ENCODE results near the gene ARID1A. TPM values are rescaled to one million over a fixed set of nuclear protein-coding genes. Genes with fewer than 3 reads are reported as not detected.

ARID1A gene
- total and polyA plus RNA-seq, 2 of the 4 experiments (the other 2 are of a cell fraction): 14.0 to 40.7 TPM

DNA sequence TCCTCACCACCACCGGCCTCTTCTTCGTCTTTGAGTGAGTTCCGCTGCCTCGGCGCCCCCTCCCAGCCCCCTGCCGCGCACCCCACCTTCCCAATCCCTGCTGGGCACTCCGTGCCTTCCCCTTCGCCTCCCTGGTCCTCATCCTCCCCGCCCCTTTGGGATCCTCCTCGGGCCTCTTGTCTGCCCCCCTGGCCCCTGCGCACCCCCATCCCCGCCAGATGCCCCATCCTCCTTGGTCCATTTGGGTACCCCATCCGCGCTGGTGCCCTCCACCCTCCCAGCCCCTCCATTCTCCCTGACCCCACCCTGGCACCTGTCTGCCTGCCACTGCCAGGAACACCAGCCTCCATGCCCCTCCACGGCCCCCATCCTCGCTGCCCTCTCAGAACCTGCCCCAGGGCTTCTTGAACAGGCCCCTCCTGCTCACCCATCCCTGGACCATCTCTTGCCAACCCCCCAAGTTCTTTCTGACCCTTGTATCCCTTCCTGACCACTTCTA lies 131.3 kb downstream of the ARID1A start:
- intact Hi-C loops (cut with micrococcal nuclease) (no loop called here), in situ Hi-C loops (cut with MboI; ENCODE audit: low sequenced_read_pairs) (no loop called here), dilution Hi-C loops (cut with HindIII; ENCODE audit: low sequenced_read_pairs, unreplicated experiment) (no loop called here)
- no peak overlapping the region for H3K18ac ChIP-seq (ENCODE audit: low read depth, low read length)
- H3K4ac ChIP-seq (ENCODE audit: low read depth, low read length): peak overlapping the region; percentile 53
- peaks cover 11% of the 10 kb centered on the region for H3K9me1 ChIP-seq (ENCODE audit: insufficient read depth, low read length)
- no peaks in the 10 kb centered on the region for H3K27me3 ChIP-seq (ENCODE audit: control insufficient read depth, insufficient read depth, low read length)
- peak overlapping the region; percentile 61 for H3K23ac ChIP-seq (ENCODE audit: low read depth, low read length)
- peak overlapping the region; percentile 77 for H2AK9ac ChIP-seq (replicated peaks; ENCODE audit: low read depth, low read length, poor library complexity)
- TF ChIP-seq MAZ (IDR thresholded peaks at IDR 0.05; ENCODE audit: borderline replicate concordance, low read depth, low read length) (no peak), NFE2L2 (IDR thresholded peaks at IDR 0.05; ENCODE audit: low read depth, low read length) (no peak), FOS (IDR thresholded peaks at IDR 0.05; ENCODE audit: low read depth, low read length) (no peak), SMC3 (IDR thresholded peaks at IDR 0.05; ENCODE audit: low read depth, low read length) (no peak), CEBPB (IDR thresholded peaks at IDR 0.05; ENCODE audit: low read depth, low read length) (no peak), BHLHE40 (IDR thresholded peaks at IDR 0.05; ENCODE audit: low read depth, low read length) (no peak), RFX5 (IDR thresholded peaks at IDR 0.05; ENCODE audit: low read depth, low read length) (no peak), MXI1 (IDR thresholded peaks at IDR 0.05; ENCODE audit: borderline replicate concordance, low read depth, low read length) (no peak), MAFK (IDR thresholded peaks at IDR 0.05; ENCODE audit: low read depth, low read length) (no peak), RCOR1 (IDR thresholded peaks at IDR 0.05; ENCODE audit: insufficient replicate concordance, low read length) (no peak), POLR2A (IDR thresholded peaks at IDR 0.05; ENCODE audit: low read depth, low read length) (no peak), RAD21 (IDR thresholded peaks at IDR 0.05; ENCODE audit: low read length) (no peak), CHD1 (IDR thresholded peaks at IDR 0.05; ENCODE audit: low read depth, low read length) (no peak)
- TF ChIP-seq, protein P1, sequence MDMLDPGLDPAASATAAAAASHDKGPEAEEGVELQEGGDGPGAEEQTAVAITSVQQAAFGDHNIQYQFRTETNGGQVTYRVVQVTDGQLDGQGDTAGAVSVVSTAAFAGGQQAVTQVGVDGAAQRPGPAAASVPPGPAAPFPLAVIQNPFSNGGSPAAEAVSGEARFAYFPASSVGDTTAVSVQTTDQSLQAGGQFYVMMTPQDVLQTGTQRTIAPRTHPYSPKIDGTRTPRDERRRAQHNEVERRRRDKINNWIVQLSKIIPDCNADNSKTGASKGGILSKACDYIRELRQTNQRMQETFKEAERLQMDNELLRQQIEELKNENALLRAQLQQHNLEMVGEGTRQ (IDR thresholded peaks at IDR 0.05; ENCODE audit: low read depth, low read length): no peak
- TF ChIP-seq, protein P2, sequence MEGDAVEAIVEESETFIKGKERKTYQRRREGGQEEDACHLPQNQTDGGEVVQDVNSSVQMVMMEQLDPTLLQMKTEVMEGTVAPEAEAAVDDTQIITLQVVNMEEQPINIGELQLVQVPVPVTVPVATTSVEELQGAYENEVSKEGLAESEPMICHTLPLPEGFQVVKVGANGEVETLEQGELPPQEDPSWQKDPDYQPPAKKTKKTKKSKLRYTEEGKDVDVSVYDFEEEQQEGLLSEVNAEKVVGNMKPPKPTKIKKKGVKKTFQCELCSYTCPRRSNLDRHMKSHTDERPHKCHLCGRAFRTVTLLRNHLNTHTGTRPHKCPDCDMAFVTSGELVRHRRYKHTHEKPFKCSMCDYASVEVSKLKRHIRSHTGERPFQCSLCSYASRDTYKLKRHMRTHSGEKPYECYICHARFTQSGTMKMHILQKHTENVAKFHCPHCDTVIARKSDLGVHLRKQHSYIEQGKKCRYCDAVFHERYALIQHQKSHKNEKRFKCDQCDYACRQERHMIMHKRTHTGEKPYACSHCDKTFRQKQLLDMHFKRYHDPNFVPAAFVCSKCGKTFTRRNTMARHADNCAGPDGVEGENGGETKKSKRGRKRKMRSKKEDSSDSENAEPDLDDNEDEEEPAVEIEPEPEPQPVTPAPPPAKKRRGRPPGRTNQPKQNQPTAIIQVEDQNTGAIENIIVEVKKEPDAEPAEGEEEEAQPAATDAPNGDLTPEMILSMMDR (conservative IDR thresholded peaks at IDR 0.05; ENCODE audit: low read depth, low read length): no peak
- TF ChIP-seq, protein P3, sequence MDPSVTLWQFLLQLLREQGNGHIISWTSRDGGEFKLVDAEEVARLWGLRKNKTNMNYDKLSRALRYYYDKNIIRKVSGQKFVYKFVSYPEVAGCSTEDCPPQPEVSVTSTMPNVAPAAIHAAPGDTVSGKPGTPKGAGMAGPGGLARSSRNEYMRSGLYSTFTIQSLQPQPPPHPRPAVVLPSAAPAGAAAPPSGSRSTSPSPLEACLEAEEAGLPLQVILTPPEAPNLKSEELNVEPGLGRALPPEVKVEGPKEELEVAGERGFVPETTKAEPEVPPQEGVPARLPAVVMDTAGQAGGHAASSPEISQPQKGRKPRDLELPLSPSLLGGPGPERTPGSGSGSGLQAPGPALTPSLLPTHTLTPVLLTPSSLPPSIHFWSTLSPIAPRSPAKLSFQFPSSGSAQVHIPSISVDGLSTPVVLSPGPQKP (IDR thresholded peaks at IDR 0.05; ENCODE audit: borderline replicate concordance, low read depth, low read length): no peak
- peak overlapping the region; percentile 48; the same call in 1 of the 2 replicates for H3K27ac ChIP-seq (ENCODE audit: insufficient read depth, low read length)
- H2AK5ac ChIP-seq (ENCODE audit: low read depth, low read length): peak overlapping the region; percentile 72
- POLR2A ChIA-PET (ENCODE audit: unreplicated experiment): no interaction called here
- no peak overlapping the region for H2BK15ac ChIP-seq (ENCODE audit: low read depth, low read length)
- WGBS, 2 experiments (ENCODE audit: extremely low coverage in 2 of 2, insufficient read length in 1 of 2): 13% methylated on average over 4 of the region's 17 CpGs; no CpG with 5 or more reads in 1 of the 2 experiments
- no peaks in the 10 kb centered on the region for H3K9me3 ChIP-seq (ENCODE audit: control insufficient read depth, insufficient read depth, low read length)
- peak overlapping the region; percentile 68 for H3K9ac ChIP-seq (ENCODE audit: low read depth, low read length)
- H3K4me3 ChIP-seq (ENCODE audit: insufficient read depth, low read depth, low read length): peak overlapping the region; percentile 50
- no peak overlapping the region for H4K5ac ChIP-seq (ENCODE audit: low read depth, low read length)
- no peak for ATAC-seq (ENCODE audit: low read depth)
- no TSS peak for BruUV-seq (replicated peaks)
- no peak overlapping the region for H2BK120ac ChIP-seq (ENCODE audit: low read depth, low read length)
- peak overlapping the region in 1 of 2 experiments; percentile 53; a peak in 1 of 4 replicates for H4K8ac ChIP-seq (ENCODE audit: low read depth in 2 of 2, low read length in 2 of 2)
- peak overlapping the region; percentile 99 for H3K4me2 ChIP-seq (ENCODE audit: low read depth, low read length)
- peak overlapping the region; percentile 2; the same call in 1 of the 2 replicates for H3K14ac ChIP-seq (replicated peaks; ENCODE audit: low read depth, low read length)
- H3K36me3 ChIP-seq (ENCODE audit: control insufficient read depth, insufficient read depth, low read length): peaks cover 9% of the 10 kb centered on the region; the same call in 1 of the 2 replicates
- DNase-seq: no peak
- peaks cover 41% of the 10 kb centered on the region for H4K20me1 ChIP-seq (ENCODE audit: insufficient read depth, low read length)
- H2AFZ ChIP-seq (replicated peaks; ENCODE audit: low read length, poor library complexity): peak overlapping the region; percentile 92
- H3K56ac ChIP-seq (ENCODE audit: extremely low read depth, insufficient read depth, low read length): no peak overlapping the region
- peaks cover 33 to 52% of the 10 kb centered on the region in 2 experiments for H3K79me1 ChIP-seq (ENCODE audit: low read depth in 1 of 2, low read length in 2 of 2)
- CTCF ChIA-PET: no interaction called here
- peaks cover 25% of the 10 kb centered on the region for H3K4me1 ChIP-seq (ENCODE audit: control insufficient read depth, insufficient read depth, low read length)
- H2BK20ac ChIP-seq (ENCODE audit: low read depth, low read length): no peak overlapping the region
- peak overlapping the region; percentile 15 for H2BK5ac ChIP-seq (ENCODE audit: low read depth, low read length, poor library complexity, severe bottlenecking)
- H4K91ac ChIP-seq (ENCODE audit: insufficient read depth, low read depth, low read length): no peak overlapping the region; the same call in 1 of the 2 replicates
